GM21619 (cell line): ENCODE results near the gene NUDCD2.
"Not testable (repeated sequence)": the region's sequence is repeated elsewhere in the genome, so short reads cannot be mapped to it uniquely, and the experiment has no call there.

Experiments
- ATAC-seq: cut with Tn5 transposase; IDR thresholded peaks from one replicate; pipeline ENCODE4 v1.9.1; 2021; ENCODE audit not compliant: unreplicated experiment

Gene NUDCD2

DNA sequence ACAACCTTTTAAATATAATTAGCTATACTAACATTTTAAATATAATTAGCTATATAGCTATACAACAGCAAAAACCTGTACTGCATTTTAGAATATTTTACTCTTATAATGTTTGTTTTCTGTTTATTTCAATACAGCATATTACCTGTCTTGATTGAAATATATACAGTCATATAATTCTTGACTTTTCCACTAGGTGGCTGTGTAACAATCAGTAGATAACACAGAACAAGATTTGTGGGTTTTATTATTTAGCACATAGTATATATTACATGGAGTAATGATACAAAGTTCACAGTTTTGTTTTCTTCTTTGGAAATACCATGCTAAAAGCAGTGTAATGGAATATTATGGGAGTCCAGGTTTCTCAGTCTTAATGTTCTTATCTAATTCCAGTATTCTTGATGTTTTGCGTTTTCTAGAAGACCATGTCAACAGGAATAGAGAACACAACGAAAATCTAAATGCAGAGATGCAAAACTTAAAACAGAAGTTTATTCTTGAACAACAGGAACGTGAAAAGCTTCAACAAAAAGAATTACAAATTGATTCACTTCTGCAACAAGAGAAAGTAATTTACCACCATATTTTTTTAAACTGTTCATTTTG, 13.8 kb upstream of the NUDCD2 start:
- peak; percentile 77 for ATAC-seq

DNA sequence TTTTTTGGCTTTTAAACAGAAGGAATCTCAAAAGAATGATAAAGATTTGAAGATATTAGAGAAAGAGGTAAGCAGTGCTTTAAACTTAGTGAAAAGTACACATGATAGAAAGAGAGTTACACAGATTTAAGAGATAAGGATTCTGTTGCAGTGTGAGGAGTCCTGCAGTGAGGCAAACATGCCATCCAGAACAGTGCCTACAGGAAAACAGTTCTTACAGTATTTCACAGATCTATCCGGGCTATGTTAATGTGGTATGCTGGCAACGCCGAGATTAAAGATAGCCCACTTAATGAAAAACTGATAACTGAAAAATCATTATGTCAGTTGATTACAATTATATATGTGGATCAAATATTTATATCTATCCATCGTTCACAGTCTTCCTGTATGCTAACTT, 7.8 kb upstream of the NUDCD2 start:
- no peak for ATAC-seq

DNA sequence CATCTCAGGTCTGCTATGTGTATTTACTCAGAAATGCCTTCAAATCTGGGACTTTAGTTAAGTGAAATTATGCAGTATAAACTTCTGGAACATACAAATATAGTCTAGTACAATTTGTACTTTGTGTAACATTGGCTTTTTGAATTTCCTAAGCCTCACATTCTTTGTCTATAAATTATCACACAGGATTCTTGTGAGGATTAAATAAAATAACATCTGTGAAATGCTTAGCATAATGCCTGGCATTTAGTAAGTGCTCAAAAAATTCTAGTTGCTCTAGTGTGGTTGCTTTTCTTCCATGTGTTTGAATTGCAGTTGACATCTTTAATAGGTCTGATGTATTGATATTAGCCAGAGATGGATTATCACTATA, 3.1 kb upstream of the NUDCD2 start:
- no peak for ATAC-seq

DNA sequence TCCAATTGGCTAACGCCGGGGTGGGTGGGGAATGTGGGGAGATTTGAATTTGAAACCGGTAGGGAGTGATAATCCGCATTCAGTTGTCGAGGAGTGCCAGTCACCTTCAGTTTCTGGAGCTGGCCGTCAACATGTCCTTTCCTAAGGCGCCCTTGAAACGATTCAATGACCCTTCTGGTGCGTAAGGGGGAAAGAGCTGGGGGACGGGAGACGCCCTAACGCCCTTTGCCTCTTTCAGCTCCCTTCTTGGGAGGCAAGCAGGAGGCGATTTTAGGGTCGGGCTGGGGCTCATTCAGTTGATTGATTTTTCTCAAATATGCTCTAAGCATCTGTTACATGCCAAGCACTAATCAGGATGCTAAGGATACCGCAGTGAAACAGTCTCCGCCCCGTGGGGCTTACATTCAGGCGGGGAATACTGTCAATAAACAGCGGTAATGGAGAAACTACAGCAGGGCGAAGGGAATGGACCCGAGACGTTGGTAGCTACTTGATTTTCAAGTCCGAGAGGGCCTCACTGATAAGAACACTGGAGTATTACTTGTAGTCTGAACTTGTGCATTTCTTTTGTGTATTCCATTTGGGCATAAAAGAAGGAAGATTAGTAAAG, 765 bp upstream of the NUDCD2 start, which contains the start of gene HMMR:
Gene HMMR (plus strand): TSS at position 71 of the 610 bp plus-strand sequence. CDS start 61 bp downstream, at position 132.
- no peak for ATAC-seq

DNA sequence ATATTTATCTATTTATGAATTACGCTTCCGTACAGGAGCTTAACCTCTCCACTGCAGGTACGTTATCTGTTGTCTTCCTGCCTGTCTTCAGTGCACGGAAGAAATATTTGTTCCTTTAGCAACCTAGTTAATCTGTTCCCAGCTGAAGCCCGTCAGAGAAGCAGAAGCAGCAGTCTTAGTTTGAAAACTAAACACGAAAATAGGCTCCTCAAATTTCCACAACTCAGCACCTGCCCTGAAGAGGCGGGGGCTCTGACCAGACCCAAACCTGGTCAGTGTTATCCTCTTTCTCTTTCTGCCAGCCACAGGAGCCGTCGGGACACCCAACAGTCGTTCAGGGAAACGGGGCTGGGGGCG, 462 bp downstream of the NUDCD2 start:
- ATAC-seq, result peak; percentile 4

DNA sequence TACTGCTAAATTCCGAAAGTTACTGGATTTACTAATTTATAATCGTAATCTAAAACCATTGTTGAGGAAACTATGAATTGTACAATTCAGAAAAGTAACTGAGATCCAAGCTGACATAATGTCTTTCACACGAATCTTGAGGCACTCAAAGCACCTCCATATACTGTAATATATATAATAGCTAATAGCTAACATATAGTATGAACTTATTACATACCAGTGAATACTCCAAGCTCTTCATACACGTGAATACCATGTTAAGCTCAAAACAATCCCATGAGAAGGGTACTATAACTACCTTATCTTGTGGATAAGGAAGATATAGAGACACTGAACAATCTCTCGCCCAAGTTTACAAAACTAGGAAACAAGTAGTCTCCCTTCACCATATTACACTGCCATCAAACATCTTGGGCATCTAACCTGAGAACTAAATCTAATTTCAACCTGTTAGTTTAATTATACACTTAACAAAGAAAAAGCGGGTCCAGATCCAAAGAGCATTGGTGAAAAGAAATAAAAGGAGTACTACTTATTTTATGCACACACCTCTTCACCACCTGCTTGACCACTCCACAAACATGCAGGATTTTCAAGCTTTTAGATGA, 1.0 kb downstream of the NUDCD2 start:
- ATAC-seq, result no peak

DNA sequence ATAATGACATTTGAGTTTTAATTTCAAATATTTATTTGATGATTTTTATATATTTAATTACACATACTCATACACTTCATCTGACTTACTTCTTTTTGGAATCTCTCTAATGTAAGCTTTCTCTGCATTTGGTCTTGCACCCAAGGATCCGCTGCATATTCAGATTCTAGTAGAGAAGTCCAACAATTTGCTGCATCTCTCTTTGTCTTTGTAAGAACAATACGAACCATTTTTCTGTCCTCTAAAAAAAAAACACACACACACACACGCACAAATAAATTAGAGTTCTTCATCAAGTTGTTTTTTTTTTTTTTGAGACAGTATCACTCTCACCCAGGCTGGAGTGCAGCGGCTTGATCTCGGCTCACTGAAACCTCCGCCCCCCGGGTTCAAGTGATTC, 3.1 kb downstream of the NUDCD2 start:
- ATAC-seq, result no peak

DNA sequence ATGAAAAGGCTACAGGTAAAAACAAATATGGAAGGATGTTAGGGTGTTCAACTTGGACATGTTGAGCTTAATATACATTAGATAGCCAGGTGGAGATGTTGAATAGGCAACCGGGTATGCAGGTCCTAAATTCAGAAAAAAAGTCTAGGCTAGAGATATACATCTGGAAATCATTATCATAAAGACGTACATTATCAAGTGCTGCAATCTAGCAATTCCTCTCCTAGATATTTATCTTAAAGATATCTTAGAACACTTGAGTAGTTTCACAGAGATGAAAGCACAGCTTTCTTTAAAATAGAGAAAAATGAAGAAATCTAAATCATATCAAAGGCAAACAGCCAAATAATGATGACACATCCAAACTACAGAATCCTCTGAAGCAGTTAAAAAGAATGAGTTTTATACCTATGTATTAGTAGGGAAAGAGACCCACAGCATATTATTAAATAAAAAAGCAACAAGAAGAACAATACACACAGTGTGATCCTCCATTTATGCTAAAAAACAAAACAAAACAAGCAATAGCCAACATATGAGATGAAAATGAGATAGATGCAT, 3.8 kb downstream of the NUDCD2 start:
- ATAC-seq, result no peak

DNA sequence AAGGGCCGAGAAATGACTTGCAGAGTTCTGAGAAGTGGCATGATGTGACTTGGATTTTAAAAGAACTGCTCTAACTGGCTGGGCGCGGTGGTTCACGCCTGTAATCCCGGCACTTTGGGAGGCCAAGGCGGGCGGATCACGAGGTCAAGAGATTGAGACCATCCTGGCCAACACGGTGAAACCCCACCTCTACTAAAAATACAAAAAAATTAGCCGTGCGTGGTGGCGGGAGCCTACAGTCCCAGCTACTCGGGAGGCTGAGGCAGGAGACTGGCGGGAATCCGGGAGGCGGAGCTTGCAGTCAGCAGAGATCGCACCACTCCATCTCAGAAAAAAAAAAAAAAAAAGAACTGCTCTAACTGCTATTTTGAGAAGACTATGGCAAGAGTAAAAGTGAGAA, 4.5 kb downstream of the NUDCD2 start:
- ATAC-seq, result not testable (repeated sequence)

DNA sequence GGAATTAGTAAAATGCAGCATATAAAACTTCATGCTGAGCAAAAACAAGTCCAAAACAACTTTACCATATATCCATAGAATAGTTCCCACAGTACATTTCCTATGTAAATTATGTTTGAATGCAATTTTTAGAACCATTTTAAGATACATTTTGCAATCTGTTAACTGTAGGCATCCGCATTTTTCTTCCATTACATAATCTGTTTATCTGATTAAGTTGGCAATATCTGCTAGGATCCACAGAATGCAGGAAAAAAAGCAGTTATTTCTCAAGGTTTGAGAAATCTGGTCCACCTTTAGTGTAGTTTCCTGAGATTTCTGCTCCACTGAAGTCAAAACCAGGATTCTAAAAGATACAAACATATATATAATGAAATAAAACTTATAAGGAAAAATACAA, 6.2 kb downstream of the NUDCD2 start:
- no peak for ATAC-seq

DNA sequence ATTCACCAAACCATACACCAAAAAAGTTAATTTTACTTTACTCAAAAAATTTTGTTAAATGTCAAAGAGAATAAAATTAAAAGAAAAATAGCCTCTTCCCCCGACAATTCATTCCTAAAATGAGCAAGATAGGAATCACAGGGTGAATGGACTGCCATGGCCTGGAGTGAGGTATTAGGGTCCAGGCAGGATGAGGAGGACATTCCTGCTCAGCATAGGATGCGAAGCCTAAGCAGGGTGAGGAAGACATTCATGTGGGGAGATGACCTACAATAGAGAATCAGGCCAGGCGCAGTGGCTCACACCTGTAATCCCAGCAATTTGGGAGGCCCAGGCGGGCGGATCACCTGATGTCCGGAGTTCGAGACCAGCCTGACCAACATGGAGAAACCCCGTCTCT, 8.4 kb downstream of the NUDCD2 start:
- ATAC-seq, result no peak

DNA sequence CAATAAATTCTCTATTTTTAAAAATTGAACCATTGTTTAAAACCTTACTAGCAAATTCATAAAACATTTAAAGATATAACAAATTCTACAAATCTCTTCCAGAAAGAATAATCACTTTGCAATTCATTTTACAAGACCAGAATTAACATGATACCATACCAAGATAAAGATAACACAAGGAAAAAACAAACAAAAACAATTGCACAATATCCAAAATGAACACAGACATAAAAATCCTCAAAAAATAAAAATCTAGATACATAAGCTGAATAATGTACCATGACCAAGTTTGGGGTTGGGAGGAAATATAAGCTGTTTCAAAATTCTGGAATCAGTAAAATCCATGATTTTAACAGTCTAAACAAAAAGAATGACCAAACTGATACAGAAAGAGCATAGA, 11.4 kb downstream of the NUDCD2 start:
- no peak for ATAC-seq

DNA sequence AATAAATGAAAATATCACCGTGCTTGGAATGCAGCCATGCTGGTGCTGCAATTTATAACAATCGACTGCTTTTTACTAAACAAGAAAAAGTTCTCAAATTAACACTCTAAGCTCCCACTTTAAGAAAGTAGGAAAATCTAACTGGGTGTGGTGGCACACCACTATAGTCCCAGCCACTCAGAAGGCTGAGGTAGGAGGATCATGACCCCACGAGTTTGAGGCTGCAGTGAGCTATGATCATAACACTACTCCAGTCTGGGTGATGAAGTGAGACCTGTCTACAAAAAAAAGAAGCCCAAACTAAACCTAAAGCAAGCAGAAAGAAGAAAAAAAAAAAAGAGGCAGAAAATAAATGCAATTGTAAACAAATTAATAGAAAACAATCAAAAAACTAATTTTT, 12.0 kb downstream of the NUDCD2 start:
- ATAC-seq, result no peak

DNA sequence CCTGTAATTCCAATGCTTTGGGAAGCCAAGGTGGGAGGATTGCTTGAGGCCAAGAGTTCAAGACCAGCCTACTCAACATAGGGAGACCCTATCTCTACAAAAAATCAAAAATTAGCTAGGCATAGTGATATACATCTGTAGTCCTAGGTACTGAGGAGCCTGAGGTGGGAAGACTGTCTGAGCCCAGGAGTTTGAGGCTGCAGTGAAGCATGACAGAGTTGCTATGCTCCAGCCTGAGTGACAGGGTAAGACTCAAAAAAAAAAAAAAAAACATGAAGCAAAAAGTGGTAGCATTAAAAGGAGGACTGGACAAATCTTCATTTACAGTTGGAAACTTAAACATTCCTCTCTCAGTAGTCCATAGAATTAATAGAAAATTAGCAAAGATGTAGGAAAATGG, 12.7 kb downstream of the NUDCD2 start:
- ATAC-seq, result no peak

DNA sequence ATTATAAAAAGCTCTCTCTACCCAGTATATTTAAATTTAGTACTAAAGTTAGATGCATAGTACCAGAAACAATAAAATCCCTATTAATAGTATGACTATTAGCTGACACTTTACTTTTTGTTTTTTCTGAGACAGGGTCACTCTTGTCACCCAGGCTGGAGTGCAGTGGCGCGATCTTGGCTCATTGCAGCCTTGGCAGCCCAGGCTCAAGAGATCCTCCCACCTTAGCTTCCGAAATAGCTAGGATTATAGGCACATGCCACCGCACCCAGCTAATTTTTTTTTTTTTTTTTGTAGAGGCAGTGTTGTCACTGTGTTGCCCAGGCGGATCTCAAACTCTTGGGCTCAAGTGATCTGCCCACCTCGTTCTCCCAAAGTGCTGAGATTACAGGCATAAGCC, 14.6 kb downstream of the NUDCD2 start:
- ATAC-seq, result no peak

DNA sequence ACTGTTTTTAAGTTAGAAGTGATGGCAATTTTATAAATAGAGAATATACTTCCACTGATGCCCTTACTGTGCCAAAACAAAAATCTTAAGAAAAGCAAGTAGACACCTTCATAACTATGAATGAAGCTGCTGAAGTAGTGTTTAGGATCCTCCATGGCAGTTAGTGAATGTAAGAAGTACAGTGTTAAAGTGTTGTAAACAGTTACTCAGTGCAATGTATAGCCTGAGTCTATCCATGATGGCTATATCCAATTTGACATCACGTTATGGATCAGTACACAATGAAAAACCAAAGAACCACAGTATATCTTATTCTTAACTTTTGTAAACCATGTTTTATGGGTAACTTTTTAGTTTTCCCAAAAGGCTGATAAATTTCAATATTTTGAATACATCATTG, 15.4 kb downstream of the NUDCD2 start:
- no peak for ATAC-seq

DNA sequence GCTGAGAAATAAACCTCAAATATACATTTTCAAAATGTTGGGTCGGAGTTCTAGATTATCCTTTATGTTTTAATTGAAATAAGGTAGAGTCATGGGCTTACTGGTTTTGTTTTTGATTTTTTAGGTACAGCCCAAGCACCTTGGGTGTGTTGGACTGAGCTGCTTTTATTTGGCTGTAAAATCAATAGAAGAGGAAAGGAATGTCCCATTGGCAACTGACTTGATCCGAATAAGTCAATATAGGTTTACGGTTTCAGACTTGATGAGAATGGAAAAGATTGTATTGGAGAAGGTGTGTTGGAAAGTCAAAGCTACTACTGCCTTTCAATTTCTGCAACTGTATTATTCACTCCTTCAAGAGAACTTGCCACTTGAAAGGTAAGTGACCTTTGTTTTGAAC, 18.9 kb downstream of the NUDCD2 start:
- ATAC-seq, result no peak

DNA sequence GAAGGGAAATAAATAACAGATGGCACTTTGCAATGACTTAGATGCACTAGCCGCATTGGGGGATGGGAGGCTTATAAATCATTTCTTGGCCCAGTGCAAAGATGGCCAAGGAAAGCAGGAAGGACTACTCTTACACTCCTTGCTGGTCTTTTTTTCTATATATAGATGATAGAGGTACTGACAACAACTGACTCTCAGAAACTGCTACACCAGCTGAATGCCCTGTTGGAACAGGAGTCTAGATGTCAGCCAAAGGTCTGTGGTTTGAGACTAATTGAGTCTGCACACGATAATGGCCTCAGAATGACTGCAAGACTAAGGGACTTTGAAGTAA, 20.8 kb downstream of the NUDCD2 start:
- ATAC-seq, result no peak

DNA sequence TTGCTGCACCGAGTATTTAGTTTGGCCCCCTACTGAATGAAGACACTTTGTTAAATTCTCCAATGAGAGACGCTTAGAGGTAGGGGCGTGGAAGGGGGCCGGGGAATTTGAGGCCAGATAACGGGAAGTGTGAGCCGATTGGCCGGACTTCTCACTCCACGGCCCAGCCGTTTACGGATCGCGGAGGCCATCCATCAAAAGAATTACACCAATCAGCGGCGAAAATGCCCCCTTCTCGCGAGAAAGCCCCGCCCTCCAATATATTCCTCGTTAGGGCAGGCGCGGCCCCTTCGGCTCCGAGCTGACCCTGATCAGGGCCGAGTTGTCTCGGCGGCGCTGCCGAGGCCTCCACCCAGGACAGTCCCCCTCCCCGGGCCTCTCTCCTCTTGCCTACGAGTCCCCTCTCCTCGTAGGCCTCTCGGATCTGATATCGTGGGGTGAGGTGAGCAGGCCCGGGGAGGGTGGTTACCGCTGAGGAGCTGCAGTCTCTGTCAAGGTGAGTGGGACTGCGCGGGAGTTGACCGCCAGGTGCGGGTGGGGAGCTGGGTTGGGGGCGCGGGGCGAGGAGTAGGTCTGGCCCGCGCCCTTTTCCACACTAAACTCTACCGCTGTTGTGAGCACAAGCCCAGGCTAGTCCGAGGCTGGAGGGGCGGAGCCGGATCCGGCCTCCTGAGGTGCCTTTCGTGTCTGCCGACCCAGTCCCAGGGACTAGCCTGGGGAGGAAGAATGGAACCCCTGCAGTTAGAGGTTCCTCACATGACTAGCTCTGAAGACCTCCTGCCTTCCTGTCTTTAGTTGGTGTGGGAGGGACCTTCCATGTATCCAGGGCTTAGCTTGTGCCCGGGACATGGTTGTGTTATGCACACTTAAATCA, 22.4 kb downstream of the NUDCD2 start, which contains the start of gene CCNG1:
Gene CCNG1 (plus strand): TSS at position 287 of the 874 bp plus-strand sequence. CDS start 1,662 bp downstream, outside the sequence.
- peak; percentile 95 for ATAC-seq

DNA sequence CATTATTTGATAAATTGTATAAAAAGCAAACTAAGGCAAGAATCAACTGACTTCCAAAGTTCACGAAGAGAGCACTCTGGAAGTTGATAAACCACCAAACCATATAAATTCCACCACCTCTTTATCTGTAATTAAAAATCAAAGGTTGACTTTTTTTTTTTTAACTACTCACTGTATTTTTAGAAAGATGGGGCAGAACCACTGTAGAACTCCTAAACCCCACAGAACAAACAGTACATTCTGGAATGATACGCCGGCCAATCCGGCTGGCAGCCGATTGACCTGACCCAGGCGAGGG, 22.9 kb downstream of the NUDCD2 start:
- ATAC-seq, result no peak

DNA sequence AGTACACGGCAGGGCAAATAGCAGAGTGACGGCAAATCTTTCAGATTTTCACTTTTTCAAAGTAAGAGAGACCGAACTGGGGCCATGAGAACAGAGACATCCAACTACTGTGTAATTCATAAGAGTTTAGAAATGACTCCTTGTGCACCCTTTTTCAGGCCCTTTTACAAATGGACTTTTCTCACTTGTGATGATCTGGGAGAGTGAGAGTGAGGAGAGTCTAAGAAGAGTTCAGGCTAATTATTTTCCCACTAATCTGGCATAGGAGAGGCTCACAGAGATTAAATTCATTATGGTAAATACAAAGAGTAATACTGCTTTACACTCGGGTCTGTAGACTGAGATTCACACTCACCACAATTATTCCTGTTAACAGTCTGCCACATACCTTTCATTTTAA, 23.4 kb downstream of the NUDCD2 start:
- ATAC-seq, result no peak

DNA sequence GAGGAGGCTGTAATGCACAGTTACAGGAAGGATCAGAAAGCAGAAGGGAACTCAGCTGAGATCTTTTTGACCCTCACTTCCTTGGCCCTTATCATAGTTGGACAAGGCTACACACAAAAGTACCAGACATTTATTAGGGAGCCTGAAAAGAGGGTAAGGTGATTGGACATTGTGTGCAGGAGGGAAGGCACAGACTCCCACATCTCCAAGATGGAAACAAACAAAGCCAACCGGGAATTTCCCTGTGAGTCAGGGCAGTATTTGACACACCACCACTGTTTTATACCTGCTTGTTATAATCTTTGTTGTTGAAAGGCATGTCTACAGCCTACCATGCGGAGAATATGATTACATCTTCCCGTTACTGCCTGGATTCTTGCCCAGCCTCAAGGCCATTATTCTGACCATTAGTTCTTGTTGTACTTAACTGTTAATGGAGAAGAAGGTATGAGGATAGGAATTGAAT, 25.5 kb downstream of the NUDCD2 start:
- no peak for ATAC-seq
